ENCODE data around the gene LIN37. TPM values are rescaled to one million over a fixed set of nuclear protein-coding genes. Genes with fewer than 3 reads are reported as not detected.

LIN37 gene
- total and polyA plus RNA-seq, 12 donors: 4.0 to 29.4 (median 5.0) TPM

- peaks cover 0 to 3% (median 0%) of the 10 kb centered on the region in 11 donors for H3K9me3 ChIP-seq
- ATAC-seq (no peak), DNase-seq (no peak)
- intact Hi-C loops (cut with DNase I): loop anchor here in 1 of 10 donors (5.0 kb wide), 1 partner anchor 173 kb away; no protein-coding TSS in a partner anchor
- peaks cover 0 to 48% (median 0%) of the 10 kb centered on the region in 9 donors for H3K36me3 ChIP-seq
- H3K4me1 ChIP-seq: peaks cover 4 to 45% (median 37%) of the 10 kb centered on the region in 9 donors
- 90 to 94% methylated on average over 2 of the region's 2 CpGs for WGBS, 2 donors
- TF ChIP-seq CTCF (IDR thresholded peaks at IDR 0.05): no peak
- peak overlapping the region in 1 of 10 donors; percentile 28 for H3K27ac ChIP-seq
- peaks cover 0 to 15% (median 0%) of the 10 kb centered on the region in 7 donors for H3K27me3 ChIP-seq
- no peak overlapping the region for H3K4me3 ChIP-seq
Observed at GRCh38 chr19:35759697-35760096, 11.3 kb downstream of the LIN37 start.

GRCh38 chr19:35760711-35761349 lies 12.5 kb downstream of the LIN37 start:
- no peak for DNase-seq
- intact Hi-C loops (cut with DNase I): no loop called here
- TF ChIP-seq CTCF (IDR thresholded peaks at IDR 0.05): no peak
- Histone ChIP-seq H3K27ac (no peak overlapping the region), H3K4me3 (no peak overlapping the region), H3K4me1 (peaks cover 0 to 35% (median 27%) of the 10 kb centered on the region in 9 donors), H3K9me3 (peaks cover 0 to 3% (median 0%) of the 10 kb centered on the region in 11 donors), H3K27me3 (peaks cover 0 to 8% (median 0%) of the 10 kb centered on the region in 7 donors), H3K36me3 (peaks cover 0 to 60% (median 0%) of the 10 kb centered on the region in 9 donors)
- 88 to 91% methylated on average over 4 of the region's 4 CpGs for WGBS, 2 donors
- ATAC-seq: no peak

GRCh38 chr19:35764432-35765315 lies 16.3 kb downstream of the LIN37 start:
- DNase-seq (no peak), ATAC-seq (no peak)
- Histone ChIP-seq H3K36me3 (peaks cover 0 to 65% (median 0%) of the 10 kb centered on the region in 9 donors), H3K4me3 (no peak overlapping the region), H3K4me1 (peaks cover 0 to 8% (median 0%) of the 10 kb centered on the region in 9 donors), H3K27ac (no peak overlapping the region), H3K9me3 (peaks cover 0 to 3% (median 0%) of the 10 kb centered on the region in 11 donors), H3K27me3 (no peaks in the 10 kb centered on the region)
- TF ChIP-seq CTCF (IDR thresholded peaks at IDR 0.05): no peak
- 92 to 97% methylated on average over 17 of the region's 17 CpGs for WGBS, 2 donors
- intact Hi-C loops (cut with DNase I): no loop called here

GRCh38 chr19:35766571-35767104 lies 18.3 kb downstream of the LIN37 start:
- peaks cover 0 to 50% (median 0%) of the 10 kb centered on the region in 9 donors for H3K36me3 ChIP-seq
- no peaks in the 10 kb centered on the region for H3K27me3 ChIP-seq
- H3K4me3 ChIP-seq: no peak overlapping the region
- no peak for DNase-seq
- WGBS, 2 donors: 85 to 89% methylated on average over 11 of the region's 11 CpGs
- no peaks in the 10 kb centered on the region for H3K4me1 ChIP-seq
- no peaks in the 10 kb centered on the region for H3K9me3 ChIP-seq
- peak in 2 of 8 donors; percentile 4 to 33 for ATAC-seq
- H3K27ac ChIP-seq: no peak overlapping the region
- intact Hi-C loops (cut with DNase I): no loop called here
- TF ChIP-seq CTCF (IDR thresholded peaks at IDR 0.05): no peak
